ENCODE data around the gene FXYD4.

FXYD4 gene

GRCh38 chr10:43403911-43404703 is 32.7 kb downstream of the FXYD4 start:
- Mint-ChIP-seq H3K4me3 (peak overlapping the region; percentile 98), H3K9me3 (ENCODE audit: low read depth) (no peaks in the 10 kb centered on the region), H3K36me3 (peaks cover 26% of the 10 kb centered on the region), H3K27me3 (no peaks in the 10 kb centered on the region), H3K4me1 (ENCODE audit: low read depth) (peaks cover 57% of the 10 kb centered on the region), H3K27ac (peak overlapping the region; percentile 97)

GRCh38 chr10:43404704-43405084 is 33.3 kb downstream of the FXYD4 start:
- Mint-ChIP-seq H3K27ac (peak overlapping the region; percentile 97), H3K36me3 (peaks cover 21% of the 10 kb centered on the region), H3K27me3 (no peaks in the 10 kb centered on the region), H3K9me3 (ENCODE audit: low read depth) (no peaks in the 10 kb centered on the region), H3K4me3 (peak overlapping the region; percentile 98), H3K4me1 (ENCODE audit: low read depth) (peaks cover 53% of the 10 kb centered on the region)

- H3K36me3 Mint-ChIP-seq: peaks cover 14% of the 10 kb centered on the region
- H3K4me1 Mint-ChIP-seq (ENCODE audit: low read depth): peaks cover 38% of the 10 kb centered on the region
- H3K4me3 Mint-ChIP-seq: peak overlapping the region; percentile 98
- peak overlapping the region; percentile 100 for H3K27ac Mint-ChIP-seq
- no peaks in the 10 kb centered on the region for H3K9me3 Mint-ChIP-seq (ENCODE audit: low read depth)
- H3K27me3 Mint-ChIP-seq: no peaks in the 10 kb centered on the region
Measured at GRCh38 chr10:43407148-43407575, 35.7 kb downstream of the FXYD4 start.

- peak overlapping the region; percentile 98 for H3K4me3 Mint-ChIP-seq
- H3K27me3 Mint-ChIP-seq: no peaks in the 10 kb centered on the region
- peak overlapping the region; percentile 100 for H3K27ac Mint-ChIP-seq
- H3K36me3 Mint-ChIP-seq: peaks cover 11% of the 10 kb centered on the region
- no peaks in the 10 kb centered on the region for H3K9me3 Mint-ChIP-seq (ENCODE audit: low read depth)
- peaks cover 32% of the 10 kb centered on the region for H3K4me1 Mint-ChIP-seq (ENCODE audit: low read depth)
Measured at GRCh38 chr10:43407576-43408330, 36.3 kb downstream of the FXYD4 start.

GRCh38 chr10:43408331-43408709 is 36.9 kb downstream of the FXYD4 start:
- peaks cover 9% of the 10 kb centered on the region for H3K36me3 Mint-ChIP-seq
- no peaks in the 10 kb centered on the region for H3K27me3 Mint-ChIP-seq
- H3K9me3 Mint-ChIP-seq (ENCODE audit: low read depth): no peaks in the 10 kb centered on the region
- H3K4me1 Mint-ChIP-seq (ENCODE audit: low read depth): peaks cover 26% of the 10 kb centered on the region
- peak overlapping the region; percentile 98 for H3K4me3 Mint-ChIP-seq
- H3K27ac Mint-ChIP-seq: peak overlapping the region; percentile 100

- Mint-ChIP-seq H3K4me3 (peak within 1 kb of the TSS; percentile 98), H3K9me3 (ENCODE audit: low read depth) (no peaks in the 10 kb centered on the region), H3K4me1 (ENCODE audit: low read depth) (peaks cover 22% of the 10 kb centered on the region), H3K27me3 (no peaks in the 10 kb centered on the region), H3K36me3 (peaks cover 7% of the 10 kb centered on the region), H3K27ac (peak within 1 kb of the TSS; percentile 100)
Measured at GRCh38 chr10:43408710-43409384, 37.4 kb downstream of the FXYD4 start, which contains the start of gene HNRNPF. HNRNPF (minus strand) TSS chr10:43409186; CDS start chr10:43387884, 21,302 bp downstream.

GRCh38 chr10:43409385-43410109 is 38.1 kb downstream of the FXYD4 start:
- Mint-ChIP-seq H3K36me3 (peaks cover 6% of the 10 kb centered on the region), H3K9me3 (ENCODE audit: low read depth) (no peaks in the 10 kb centered on the region), H3K4me3 (peak overlapping the region; percentile 98), H3K4me1 (ENCODE audit: low read depth) (peaks cover 15% of the 10 kb centered on the region), H3K27me3 (no peaks in the 10 kb centered on the region), H3K27ac (peak overlapping the region; percentile 100)

GRCh38 chr10:43410345-43410744 is 38.9 kb downstream of the FXYD4 start:
- Mint-ChIP-seq H3K9me3 (ENCODE audit: low read depth) (no peaks in the 10 kb centered on the region), H3K4me3 (peak overlapping the region; percentile 98)

GRCh38 chr10:43411536-43411935 is 40.1 kb downstream of the FXYD4 start:
- Mint-ChIP-seq H3K4me1 (ENCODE audit: low read depth) (peaks cover 11% of the 10 kb centered on the region), H3K4me3 (no peak overlapping the region), H3K9me3 (ENCODE audit: low read depth) (no peaks in the 10 kb centered on the region), H3K27me3 (no peaks in the 10 kb centered on the region), H3K36me3 (peaks cover 2% of the 10 kb centered on the region), H3K27ac (no peak overlapping the region)

More at GRCh38 chr10:43410345-43410744, 38.9 kb downstream of the FXYD4 start:
- peaks cover 2% of the 10 kb centered on the region for H3K36me3 Mint-ChIP-seq
- peak overlapping the region; percentile 100 for H3K27ac Mint-ChIP-seq
- peaks cover 11% of the 10 kb centered on the region for H3K4me1 Mint-ChIP-seq (ENCODE audit: low read depth)
- H3K27me3 Mint-ChIP-seq: no peaks in the 10 kb centered on the region

- no peaks in the 10 kb centered on the region for H3K9me3 Mint-ChIP-seq (ENCODE audit: low read depth)
- H3K27me3 Mint-ChIP-seq: no peaks in the 10 kb centered on the region
- peaks cover 24% of the 10 kb centered on the region for H3K4me1 Mint-ChIP-seq (ENCODE audit: low read depth)
- H3K4me3 Mint-ChIP-seq: no peak overlapping the region
- no peaks in the 10 kb centered on the region for H3K36me3 Mint-ChIP-seq
- H3K27ac Mint-ChIP-seq: no peak overlapping the region
Measured at GRCh38 chr10:43415544-43415943, 44.1 kb downstream of the FXYD4 start.

GRCh38 chr10:43417950-43418768 is 46.7 kb downstream of the FXYD4 start:
- peak overlapping the region; percentile 72 for H3K27ac Mint-ChIP-seq
- no peaks in the 10 kb centered on the region for H3K27me3 Mint-ChIP-seq
- peak overlapping the region; percentile 51 for H3K4me3 Mint-ChIP-seq
- H3K9me3 Mint-ChIP-seq (ENCODE audit: low read depth): no peaks in the 10 kb centered on the region
- H3K36me3 Mint-ChIP-seq: no peaks in the 10 kb centered on the region
- peaks cover 35% of the 10 kb centered on the region for H3K4me1 Mint-ChIP-seq (ENCODE audit: low read depth)

GRCh38 chr10:43419997-43420368 is 48.5 kb downstream of the FXYD4 start:
- Mint-ChIP-seq H3K4me1 (ENCODE audit: low read depth) (peaks cover 38% of the 10 kb centered on the region), H3K27me3 (no peaks in the 10 kb centered on the region), H3K36me3 (no peaks in the 10 kb centered on the region), H3K27ac (peak overlapping the region; percentile 95), H3K4me3 (peak overlapping the region; percentile 74), H3K9me3 (ENCODE audit: low read depth) (no peaks in the 10 kb centered on the region)

GRCh38 chr10:43420369-43421200 is 49.1 kb downstream of the FXYD4 start:
- no peaks in the 10 kb centered on the region for H3K27me3 Mint-ChIP-seq
- no peaks in the 10 kb centered on the region for H3K9me3 Mint-ChIP-seq (ENCODE audit: low read depth)
- no peaks in the 10 kb centered on the region for H3K36me3 Mint-ChIP-seq
- H3K4me1 Mint-ChIP-seq (ENCODE audit: low read depth): peaks cover 40% of the 10 kb centered on the region
- H3K27ac Mint-ChIP-seq: peak overlapping the region; percentile 98
- H3K4me3 Mint-ChIP-seq: peak overlapping the region; percentile 90
